ENCODE data around the gene TRIM5.
"Not testable (repeated sequence)": the region's sequence is repeated elsewhere in the genome, so short reads cannot be mapped to it uniquely, and the experiment has no call there.

TRIM5 gene

GRCh38 chr11:5663511-5663910 is 21.4 kb downstream of the TRIM5 start:
- no peak for TF ChIP-seq CTCF (IDR thresholded peaks at IDR 0.05; ENCODE audit: unreplicated experiment in 3 of 3)
- H3K9me3 Mint-ChIP-seq, result no peaks in the 10 kb centered on the region
- H3K27me3 Mint-ChIP-seq (ENCODE audit: low read depth), result no peaks in the 10 kb centered on the region
- no peak overlapping the region for H3K4me3 Mint-ChIP-seq
- no peaks in the 10 kb centered on the region for H3K4me1 Mint-ChIP-seq
- no peak overlapping the region for H3K27ac Mint-ChIP-seq
- peaks cover 55% of the 10 kb centered on the region for H3K36me3 Mint-ChIP-seq (ENCODE audit: low read depth)

- H3K4me1 Mint-ChIP-seq, result no peaks in the 10 kb centered on the region
- no peak overlapping the region for H3K27ac Mint-ChIP-seq
- TF ChIP-seq CTCF (IDR thresholded peaks at IDR 0.05; ENCODE audit: unreplicated experiment in 3 of 3), result no peak
- H3K9me3 Mint-ChIP-seq, result peaks cover 14% of the 10 kb centered on the region
- no peak overlapping the region for H3K4me3 Mint-ChIP-seq
- no peaks in the 10 kb centered on the region for H3K27me3 Mint-ChIP-seq (ENCODE audit: low read depth)
- H3K36me3 Mint-ChIP-seq (ENCODE audit: low read depth), result peaks cover 25% of the 10 kb centered on the region
Observed at GRCh38 chr11:5658318-5658717, 26.6 kb downstream of the TRIM5 start.

GRCh38 chr11:5656956-5657355 is 27.9 kb downstream of the TRIM5 start:
- not testable (repeated sequence) for H3K27ac Mint-ChIP-seq; H3K4me3 Mint-ChIP-seq; H3K4me1 Mint-ChIP-seq; H3K27me3 Mint-ChIP-seq (ENCODE audit: low read depth)
- H3K36me3 Mint-ChIP-seq (ENCODE audit: low read depth), result peaks cover 21% of the 10 kb centered on the region
- peaks cover 24% of the 10 kb centered on the region for H3K9me3 Mint-ChIP-seq

GRCh38 chr11:5655474-5655873 is 29.4 kb downstream of the TRIM5 start:
- no peaks in the 10 kb centered on the region for H3K27me3 Mint-ChIP-seq (ENCODE audit: low read depth)

GRCh38 chr11:5646139-5646538 is 38.7 kb downstream of the TRIM5 start:
- Mint-ChIP-seq H3K4me1 (no peaks in the 10 kb centered on the region), H3K27me3 (ENCODE audit: low read depth) (no peaks in the 10 kb centered on the region), H3K27ac (no peak overlapping the region), H3K9me3 (no peaks in the 10 kb centered on the region), H3K36me3 (ENCODE audit: low read depth) (peaks cover 2% of the 10 kb centered on the region), H3K4me3 (no peak overlapping the region)
- TF ChIP-seq CTCF (IDR thresholded peaks at IDR 0.05; ENCODE audit: unreplicated experiment in 3 of 3), result no peak

More at GRCh38 chr11:5655474-5655873, 29.4 kb downstream of the TRIM5 start:
- Mint-ChIP-seq H3K36me3 (ENCODE audit: low read depth) (peaks cover 17% of the 10 kb centered on the region), H3K4me3 (no peak overlapping the region), H3K4me1 (no peaks in the 10 kb centered on the region), H3K27ac (no peak overlapping the region), H3K9me3 (peaks cover 26% of the 10 kb centered on the region)
- no peak for TF ChIP-seq CTCF (IDR thresholded peaks at IDR 0.05; ENCODE audit: unreplicated experiment in 3 of 3)

GRCh38 chr11:5643585-5643984 is 41.3 kb downstream of the TRIM5 start:
- TF ChIP-seq CTCF (IDR thresholded peaks at IDR 0.05; ENCODE audit: unreplicated experiment in 3 of 3), result no peak
- Mint-ChIP-seq H3K27ac (no peak overlapping the region), H3K36me3 (ENCODE audit: low read depth) (peaks cover 7% of the 10 kb centered on the region), H3K9me3 (peaks cover 2% of the 10 kb centered on the region), H3K4me3 (no peak overlapping the region), H3K27me3 (ENCODE audit: low read depth) (no peaks in the 10 kb centered on the region), H3K4me1 (no peaks in the 10 kb centered on the region)

Data from nephron (organoid).